GM23338 (cell line): ENCODE data around the gene TRIM28. TPM values are rescaled to one million over a fixed set of nuclear protein-coding genes. Genes with fewer than 3 reads are reported as not detected.

ENCODE experiments used
- ATAC-seq: fragments of 200-7000 bp; cut with Tn5 transposase; 3 replicates; pipeline ENCODE4 v1.9.1; 2020
- DNase-seq: peaks from one replicate; pipeline ENCODE4 v3.0.0-alpha.2; 2015; ENCODE audit warnings: low spot score
- H2AFZ ChIP-seq: fragments of 200-600 bp; sonication (generic); 2 replicates; pipeline ENCODE4 v1.8.0; 2016; ENCODE audit warnings: antibody characterized with exemption, mild to moderate bottlenecking, moderate library complexity
- H3F3A ChIP-seq: fragments of 200-600 bp; sonication (generic); replicated peaks from 2 replicates; pipeline ENCODE4 v1.8.0; 2017; ENCODE audit warnings: antibody characterized with exemption, mixed run types, low read depth
- H3K27ac ChIP-seq: fragments of 200-600 bp; sonication (generic); 2 replicates; pipeline ENCODE4 v1.6.1; 2016; ENCODE audit warnings: low read depth
- H3K27me3 ChIP-seq: fragments of 200-600 bp; sonication (generic); 2 replicates; pipeline ENCODE4 v1.8.0; 2016; ENCODE audit warnings: mild to moderate bottlenecking, mixed run types, moderate library complexity; ENCODE audit not compliant: insufficient read depth
- H3K36me3 ChIP-seq: fragments of 200-600 bp; sonication (generic); 2 replicates; pipeline ENCODE4 v1.8.0; 2016; ENCODE audit warnings: mild to moderate bottlenecking; ENCODE audit not compliant: insufficient read depth
- H3K4me1 ChIP-seq: fragments of 200-600 bp; sonication (generic); 2 replicates; pipeline ENCODE4 v1.8.0; 2016; ENCODE audit warnings: mild to moderate bottlenecking, moderate library complexity; ENCODE audit not compliant: insufficient read depth
- H3K4me2 ChIP-seq: fragments of 200-600 bp; sonication (generic); 2 replicates; pipeline ENCODE4 v1.7.1; 2017; ENCODE audit warnings: mixed run types
- H3K4me3 ChIP-seq: fragments of 200-600 bp; sonication (generic); 2 replicates; pipeline ENCODE4 v1.6.1; 2016; ENCODE audit warnings: mixed run types
- H3K79me2 ChIP-seq: fragments of 200-600 bp; sonication (generic); replicated peaks from 2 replicates; pipeline ENCODE4 v1.8.0; 2017; ENCODE audit warnings: mild to moderate bottlenecking; ENCODE audit not compliant: insufficient read depth
- H3K9me2 ChIP-seq: fragments of 200-600 bp; sonication (generic); 2 replicates; pipeline ENCODE4 v1.8.0; 2017; ENCODE audit not compliant: insufficient read depth
- H4K20me1 ChIP-seq: fragments of 200-600 bp; sonication (generic); replicated peaks from 2 replicates; pipeline ENCODE4 v1.8.0; 2017; ENCODE audit warnings: mild to moderate bottlenecking; ENCODE audit not compliant: insufficient read depth
- H3K27ac Mint-ChIP-seq: 2 replicates; pipeline ENCODE4 v1.8.0; 2020; ENCODE audit warnings: inconsistent platforms, mild to moderate bottlenecking, moderate library complexity, mixed read lengths
- H3K27me3 Mint-ChIP-seq: 3 replicates; pipeline ENCODE4 v1.8.0; 2022; ENCODE audit warnings: low read depth, mild to moderate bottlenecking, moderate library complexity, mixed read lengths, inconsistent platforms; ENCODE audit not compliant: insufficient read depth, poor library complexity
- H3K36me3 Mint-ChIP-seq: 3 replicates; pipeline ENCODE4 v1.8.0; 2021; ENCODE audit warnings: low read depth, mild to moderate bottlenecking, inconsistent platforms, moderate library complexity, mixed read lengths
- H3K4me1 Mint-ChIP-seq: 3 replicates; pipeline ENCODE4 v1.8.0; 2020; ENCODE audit warnings: mild to moderate bottlenecking, inconsistent platforms, mixed read lengths
- H3K4me3 Mint-ChIP-seq: 3 replicates; pipeline ENCODE4 v1.8.0; 2021; ENCODE audit warnings: moderate library complexity, mild to moderate bottlenecking, inconsistent platforms, mixed read lengths
- H3K9me3 Mint-ChIP-seq: 3 replicates; pipeline ENCODE4 v1.8.0; 2020; ENCODE audit warnings: moderate library complexity, mild to moderate bottlenecking, inconsistent platforms, mixed read lengths
- CREB1 ChIP-seq: fragments of 250-450 bp; sonication (Bioruptor Pico); IDR thresholded peaks from 2 replicates; pipeline ENCODE4 v1.5.0; 2020; ENCODE audit warnings: low read depth, mild to moderate bottlenecking, moderate library complexity
- CTCF ChIP-seq, 2 experiments: fragments of 200-600 bp in 1 of 2; sonication (generic) in 1 of 2; conservative IDR thresholded peaks; 2 replicates each; pipeline versions ENCODE4 v1.5.1 to v1.6.1; 2016 to 2017; ENCODE audit warnings: antibody characterized with exemption in 2 of 2, low read depth in 2 of 2, mild to moderate bottlenecking in 2 of 2, moderate library complexity in 1 of 2
- ETS1 ChIP-seq: IDR thresholded peaks from 2 replicates; pipeline ENCODE4 v1.6.1; 2016; ENCODE audit warnings: antibody characterized with exemption
- EZH2 ChIP-seq: fragments of 200-600 bp; sonication (generic); IDR thresholded peaks from one replicate; pipeline ENCODE4 v1.8.0; 2017; ENCODE audit warnings: antibody characterized with exemption, mild to moderate bottlenecking, low read depth; ENCODE audit not compliant: unreplicated experiment
- EZH2phosphoT487 ChIP-seq: fragments of 200-600 bp; sonication (generic); IDR thresholded peaks from one replicate; pipeline ENCODE4 v1.8.1; 2018; ENCODE audit warnings: antibody characterized with exemption; ENCODE audit not compliant: unreplicated experiment
- JUNB ChIP-seq: IDR thresholded peaks from one replicate; pipeline ENCODE4 v1.6.1; 2016; ENCODE audit warnings: antibody characterized with exemption; ENCODE audit not compliant: unreplicated experiment
- NANOG ChIP-seq: IDR thresholded peaks from 2 replicates; pipeline ENCODE4 v1.6.1; 2016; ENCODE audit warnings: antibody characterized with exemption, borderline replicate concordance
- POLR2AphosphoS5 ChIP-seq: IDR thresholded peaks from 2 replicates; pipeline ENCODE4 v1.6.1; 2016; ENCODE audit warnings: antibody characterized with exemption, low read depth
- REST ChIP-seq: IDR thresholded peaks from one replicate; pipeline ENCODE4 v1.6.1; 2018; ENCODE audit warnings: antibody characterized with exemption; ENCODE audit not compliant: unreplicated experiment
- STAT1 ChIP-seq: IDR thresholded peaks from one replicate; pipeline ENCODE4 v1.6.1; 2016; ENCODE audit warnings: antibody characterized with exemption; ENCODE audit not compliant: unreplicated experiment
- ZNF114 ChIP-seq: fragments of 250-450 bp; sonication (Bioruptor Pico); IDR thresholded peaks from 2 replicates; pipeline ENCODE4 v1.5.0; 2020; ENCODE audit warnings: mild to moderate bottlenecking, moderate library complexity
- ZNF331 ChIP-seq: fragments of 250-450 bp; sonication (Bioruptor Pico); IDR thresholded peaks from 2 replicates; pipeline ENCODE4 v1.5.0; 2020; ENCODE audit warnings: low read depth, mild to moderate bottlenecking, moderate library complexity
- ZNF462 ChIP-seq: fragments of 250-450 bp; sonication (Bioruptor Pico); IDR thresholded peaks from 2 replicates; pipeline ENCODE4 v1.5.0; 2020; ENCODE audit warnings: mild to moderate bottlenecking, moderate library complexity
- polyA plus RNA-seq: library from polyadenylated mRNA; unstranded; fragments of >200 nt; fragmentation: Nextera tagmentation; extraction: Ambion mirVana; gene quantifications from 2 replicates; pipeline ENCODE4 v1.2.1, GENCODE V29; 2016
- total RNA-seq: library from RNA; depleted of rRNA; stranded (reverse); fragments of >200 nt; shearing (Covaris generic); gene quantifications from 2 replicates; pipeline ENCODE4 v1.2.3, GENCODE V29; 2014

The TRIM28 gene
- total and polyA plus RNA-seq, 2 experiments from 2014 or later, result 920 to 1,430 TPM

- Histone ChIP-seq H3K27ac (peak overlapping the region; percentile 59; the same call in 1 of the 2 replicates), H3K36me3 (peaks cover 37% of the 10 kb centered on the region)
- H3K9me3 Mint-ChIP-seq, result peaks cover 5% of the 10 kb centered on the region; the same call in 2 of the 3 replicates
Observed at GRCh38 chr19:58545286-58546018, 1.6 kb downstream of the TRIM28 start.

More at GRCh38 chr19:58545286-58546018, 1.6 kb downstream of the TRIM28 start:
- H3F3A ChIP-seq, result peaks cover 57% of the 10 kb centered on the region
- Mint-ChIP-seq H3K36me3 (peaks cover 59% of the 10 kb centered on the region), H3K27ac (peak overlapping the region; percentile 96), H3K27me3 (peaks cover 38% of the 10 kb centered on the region), H3K4me3 (peak overlapping the region; percentile 99), H3K4me1 (peaks cover 22% of the 10 kb centered on the region)
- H3K4me3 ChIP-seq, result peak overlapping the region; percentile 99
- no peaks in the 10 kb centered on the region for H3K9me2 ChIP-seq
- H3K79me2 ChIP-seq, result peaks cover 37% of the 10 kb centered on the region
- no peak overlapping the region for H2AFZ ChIP-seq
- peaks cover 8% of the 10 kb centered on the region; the same call in 1 of the 2 replicates for H3K4me1 ChIP-seq
- DNase-seq (no peak), ATAC-seq (no peak; the same call in 2 of the 3 replicates)
- peak overlapping the region; percentile 98 for H3K4me2 ChIP-seq
- H3K27me3 ChIP-seq, result peaks cover 15% of the 10 kb centered on the region; the same call in 1 of the 2 replicates
- H4K20me1 ChIP-seq, result peaks cover 45% of the 10 kb centered on the region
- TF ChIP-seq REST (no peak), POLR2AphosphoS5 (no peak), ZNF114 (CRISPR knock-in tag) (no peak), STAT1 (no peak), EZH2phosphoT487 (no peak), NANOG (no peak), ETS1 (no peak), EZH2 (no peak), CTCF (conservative IDR thresholded peaks at IDR 0.05; ENCODE audit: low read depth in 2 of 2) (no peak), ZNF331 (CRISPR knock-in tag) (no peak), JUNB (no peak), CREB1 (no peak), ZNF462 (CRISPR knock-in tag) (no peak)
